SK-N-SH treated with all-trans-retinoic acid at 6 μM for 48 hours (cell line): ENCODE data around the gene IFIT1B.

Experiments
- ATAC-seq: fragments of 200-7000 bp; cut with Tn5 transposase; 3 replicates; pipeline ENCODE4 v1.9.1; 2020; ENCODE audit warnings: mild to moderate bottlenecking, moderate library complexity
- ARNTL ChIP-seq: fragments of 450-650 bp; formaldehyde crosslinking; IDR thresholded peaks from 2 replicates; pipeline ENCODE4 v1.5.0; 2020; ENCODE audit warnings: low read depth, mild to moderate bottlenecking, moderate library complexity, borderline replicate concordance
- BACH2 ChIP-seq: fragments of 250-450 bp; sonication (Bioruptor Pico); IDR thresholded peaks from 2 replicates; pipeline ENCODE4 v1.9.0; 2021; ENCODE audit warnings: mild to moderate bottlenecking, borderline replicate concordance
- CREB5 ChIP-seq: fragments of 250-450 bp; sonication (Bioruptor Pico); IDR thresholded peaks from 2 replicates; pipeline ENCODE4 v1.5.1; 2020; ENCODE audit warnings: low read depth, mild to moderate bottlenecking, moderate library complexity
- CSRNP3 ChIP-seq: fragments of 250-450 bp; sonication (Bioruptor Pico); IDR thresholded peaks from 2 replicates; pipeline ENCODE4 v1.5.1; 2021; ENCODE audit warnings: mild to moderate bottlenecking, moderate library complexity
- ESRRG ChIP-seq: fragments of 250-450 bp; sonication (Bioruptor Pico); IDR thresholded peaks from 2 replicates; pipeline ENCODE4 v1.6.1; 2021; ENCODE audit warnings: mild to moderate bottlenecking
- GLIS3 ChIP-seq: fragments of 250-450 bp; sonication (Bioruptor Pico); IDR thresholded peaks from 2 replicates; pipeline ENCODE4 v1.5.0; 2020; ENCODE audit warnings: mild to moderate bottlenecking, moderate library complexity
- OSR1 ChIP-seq: fragments of 250-450 bp; sonication (Bioruptor Pico); IDR thresholded peaks from 2 replicates; pipeline ENCODE4 v1.8.0; 2022; ENCODE audit warnings: moderate library complexity, mild to moderate bottlenecking, inconsistent platforms
- PATZ1 ChIP-seq: fragments of 250-450 bp; sonication (Bioruptor Pico); IDR thresholded peaks from 2 replicates; pipeline ENCODE4 v1.8.0; 2020; ENCODE audit warnings: mild to moderate bottlenecking, moderate library complexity, borderline replicate concordance
- POU6F1 ChIP-seq: fragments of 250-450 bp; sonication (Bioruptor Pico); IDR thresholded peaks from 2 replicates; pipeline ENCODE4 v1.8.0; 2021; ENCODE audit warnings: low read depth, mild to moderate bottlenecking, moderate library complexity, borderline replicate concordance
- PPARA ChIP-seq: fragments of 250-450 bp; sonication (Bioruptor Pico); IDR thresholded peaks from 2 replicates; pipeline ENCODE4 v1.5.0; 2020; ENCODE audit warnings: mild to moderate bottlenecking, borderline replicate concordance
- RARB ChIP-seq: fragments of 250-450 bp; sonication (Bioruptor Pico); IDR thresholded peaks from 2 replicates; pipeline ENCODE4 v1.8.0; 2021; ENCODE audit warnings: mild to moderate bottlenecking, moderate library complexity
- TCF4 ChIP-seq: fragments of 250-450 bp; sonication (Bioruptor Pico); IDR thresholded peaks from 2 replicates; pipeline ENCODE4 v1.8.0; 2021; ENCODE audit warnings: mild to moderate bottlenecking, moderate library complexity, borderline replicate concordance
- TOX ChIP-seq: fragments of 250-450 bp; sonication (Bioruptor Pico); IDR thresholded peaks from 2 replicates; pipeline ENCODE4 v1.8.0; 2021; ENCODE audit warnings: mild to moderate bottlenecking, moderate library complexity, borderline replicate concordance
- TSHZ2 ChIP-seq: fragments of 250-450 bp; sonication (Bioruptor Pico); IDR thresholded peaks from 2 replicates; pipeline ENCODE4 v1.5.0; 2020; ENCODE audit warnings: mild to moderate bottlenecking, moderate library complexity
- ZC3H10 ChIP-seq: fragments of 250-450 bp; sonication (Bioruptor Pico); IDR thresholded peaks from 2 replicates; pipeline ENCODE4 v1.5.1; 2021; ENCODE audit warnings: mild to moderate bottlenecking, moderate library complexity
- ZFP30 ChIP-seq: fragments of 450-650 bp; formaldehyde crosslinking; IDR thresholded peaks from 2 replicates; pipeline ENCODE4 v1.5.0; 2022; ENCODE audit warnings: mild to moderate bottlenecking, moderate library complexity
- ZNF565 ChIP-seq: fragments of 450-650 bp; formaldehyde crosslinking; conservative IDR thresholded peaks from 2 replicates; pipeline ENCODE4 v1.5.0; 2020; ENCODE audit warnings: low read depth, mild to moderate bottlenecking, moderate library complexity
- ZNF8 ChIP-seq: fragments of 450-650 bp; formaldehyde crosslinking; IDR thresholded peaks from 2 replicates; pipeline ENCODE4 v1.5.0; 2020; ENCODE audit warnings: mild to moderate bottlenecking, moderate library complexity

Gene IFIT1B

GRCh38 chr10:89352802-89353201 lies 25.1 kb upstream of the IFIT1B start:
- no peak for ATAC-seq
- TF ChIP-seq RARB (CRISPR knock-in tag) (no peak), ZFP30 (CRISPR knock-in tag) (no peak), PPARA (CRISPR knock-in tag) (no peak), BACH2 (CRISPR knock-in tag) (no peak), OSR1 (CRISPR knock-in tag) (no peak), GLIS3 (CRISPR knock-in tag) (no peak), ZNF8 (CRISPR knock-in tag) (no peak), TCF4 (no peak), ZC3H10 (CRISPR knock-in tag) (no peak), ARNTL (no peak), CSRNP3 (CRISPR knock-in tag) (no peak), PATZ1 (CRISPR knock-in tag) (no peak), CREB5 (CRISPR knock-in tag) (no peak), ESRRG (CRISPR knock-in tag) (no peak), ZNF565 (CRISPR knock-in tag) (no peak), POU6F1 (no peak)

GRCh38 chr10:89355394-89355931 lies 22.4 kb upstream of the IFIT1B start:
- ATAC-seq: no peak
- TF ChIP-seq ZNF8 (CRISPR knock-in tag) (no peak), PATZ1 (CRISPR knock-in tag) (no peak), ESRRG (CRISPR knock-in tag) (no peak), TSHZ2 (CRISPR knock-in tag) (no peak), GLIS3 (CRISPR knock-in tag) (no peak), ARNTL (no peak), BACH2 (CRISPR knock-in tag) (no peak), ZC3H10 (CRISPR knock-in tag) (no peak), RARB (CRISPR knock-in tag) (no peak)

GRCh38 chr10:89357096-89357495 lies 20.8 kb upstream of the IFIT1B start:
- no peak for TF ChIP-seq PPARA (CRISPR knock-in tag)
- no peak for TF ChIP-seq ZNF8 (CRISPR knock-in tag)
- TF ChIP-seq TOX (CRISPR knock-in tag): no peak
- ATAC-seq: no peak
